ENCODE data around the gene STAT5A.
"Not testable (repeated sequence)": the region's sequence is repeated elsewhere in the genome, so short reads cannot be mapped to it uniquely, and the experiment has no call there.

The STAT5A gene

DNA sequence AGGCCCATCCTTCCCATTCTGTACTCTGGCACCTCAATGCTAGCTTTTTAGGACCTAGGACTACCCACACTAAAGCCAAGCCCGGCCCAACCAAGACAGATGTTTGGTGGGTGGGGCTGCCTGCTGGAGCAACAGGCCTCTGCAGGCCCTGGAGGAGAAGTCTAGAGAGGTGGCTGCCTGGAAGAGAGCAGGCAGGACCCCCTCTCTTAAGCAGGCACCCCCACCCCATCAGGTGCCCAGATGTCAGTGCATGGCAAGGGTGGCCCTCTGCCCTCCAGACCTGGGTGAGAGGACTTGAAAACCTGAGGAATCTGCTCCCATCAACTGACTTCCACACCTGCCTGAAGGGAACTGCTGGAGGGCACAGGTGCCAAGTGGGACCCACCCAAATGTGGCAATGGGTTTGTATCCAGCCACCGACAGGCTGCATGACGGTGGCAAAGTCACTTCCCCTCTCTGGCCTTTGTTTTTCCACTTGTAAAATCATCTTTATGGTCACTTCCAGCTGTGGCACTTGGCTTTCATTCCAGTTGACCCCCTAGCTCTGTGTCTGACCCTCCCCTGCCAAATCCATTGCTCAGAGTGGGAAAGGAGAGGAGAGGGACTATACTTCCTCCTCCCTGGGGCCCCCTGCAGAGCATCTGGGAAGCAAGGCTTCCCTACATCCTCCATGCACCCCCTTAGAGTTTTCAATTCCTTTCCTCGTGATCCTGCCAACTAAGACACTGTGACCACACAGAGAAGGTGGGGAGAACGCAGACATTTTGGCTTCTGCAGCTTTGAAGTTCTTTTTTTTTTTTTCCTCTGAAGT is 1.7 kb upstream of the STAT5A start:
- DNase-seq: no peak

DNA sequence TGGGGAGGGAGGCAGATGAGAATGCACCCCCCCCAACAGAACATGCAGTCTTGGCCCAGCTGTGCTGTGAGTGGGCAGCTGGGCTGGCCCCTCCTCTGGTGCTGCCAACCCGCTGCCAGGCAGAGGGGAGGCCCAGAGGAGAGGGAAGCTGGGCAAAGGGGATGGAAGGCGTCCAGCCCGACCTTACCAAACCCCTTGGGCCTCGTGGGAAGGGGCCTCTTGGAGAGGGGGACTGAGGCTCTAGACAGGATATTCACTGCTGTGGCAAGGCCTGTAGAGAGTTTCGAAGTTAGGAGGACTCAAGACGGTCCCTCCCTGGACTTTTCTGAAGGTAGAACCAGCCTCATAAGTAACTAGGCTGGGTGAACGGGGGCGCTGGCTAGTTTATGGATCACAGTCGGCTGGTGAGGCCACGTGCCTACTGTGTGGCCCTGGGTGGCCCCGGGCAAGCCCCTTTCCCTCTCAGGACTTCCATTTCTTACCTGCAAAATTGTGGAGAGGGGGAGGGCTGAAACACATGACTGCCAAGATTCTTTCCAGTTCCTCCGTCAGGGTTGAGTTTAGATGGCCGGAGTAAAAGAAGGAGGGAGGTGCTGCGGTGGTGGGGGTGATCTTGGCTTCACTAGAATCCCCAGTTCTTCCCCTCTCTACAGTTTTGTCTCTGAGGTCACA is 857 bp upstream of the STAT5A start:
- no peak for DNase-seq

DNA sequence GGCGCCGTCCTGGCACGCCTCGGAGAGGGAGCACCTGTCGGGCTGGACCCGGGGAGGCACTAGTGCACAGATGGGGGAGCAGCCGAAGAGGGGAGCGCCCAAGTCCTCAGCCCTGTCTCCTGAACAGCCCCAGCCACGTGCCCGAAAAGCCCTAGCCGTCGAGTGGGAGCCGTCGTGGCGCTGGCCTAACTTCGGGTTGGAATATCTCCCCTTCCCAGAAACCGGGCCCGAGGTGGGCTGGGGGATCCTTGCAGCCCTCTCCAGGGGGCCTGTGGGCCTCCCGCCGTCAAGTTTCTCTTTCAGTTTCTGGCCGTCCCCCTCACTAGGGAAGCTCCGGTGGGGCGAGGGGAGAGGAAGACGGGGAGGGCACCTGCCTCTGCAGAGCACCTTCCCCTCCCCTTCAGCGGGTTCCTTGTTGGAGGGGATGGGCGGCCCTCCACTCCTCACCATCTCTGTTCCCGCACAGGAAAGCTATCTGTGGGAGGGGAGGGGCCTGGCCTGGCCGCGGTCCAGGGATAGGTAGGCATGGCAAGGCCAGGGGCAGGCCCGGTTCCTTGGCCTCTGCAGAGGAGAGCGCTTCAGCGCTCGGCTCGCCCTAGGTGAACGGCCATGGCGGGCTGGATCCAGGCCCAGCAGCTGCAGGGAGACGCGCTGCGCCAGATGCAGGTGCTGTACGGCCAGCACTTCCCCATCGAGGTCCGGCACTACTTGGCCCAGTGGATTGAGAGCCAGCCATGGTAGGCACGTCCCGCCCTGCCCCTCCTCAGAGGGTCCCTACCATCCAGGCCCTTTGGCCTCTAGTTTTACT is 709 bp downstream of the STAT5A start:
- DNase-seq: no peak

DNA sequence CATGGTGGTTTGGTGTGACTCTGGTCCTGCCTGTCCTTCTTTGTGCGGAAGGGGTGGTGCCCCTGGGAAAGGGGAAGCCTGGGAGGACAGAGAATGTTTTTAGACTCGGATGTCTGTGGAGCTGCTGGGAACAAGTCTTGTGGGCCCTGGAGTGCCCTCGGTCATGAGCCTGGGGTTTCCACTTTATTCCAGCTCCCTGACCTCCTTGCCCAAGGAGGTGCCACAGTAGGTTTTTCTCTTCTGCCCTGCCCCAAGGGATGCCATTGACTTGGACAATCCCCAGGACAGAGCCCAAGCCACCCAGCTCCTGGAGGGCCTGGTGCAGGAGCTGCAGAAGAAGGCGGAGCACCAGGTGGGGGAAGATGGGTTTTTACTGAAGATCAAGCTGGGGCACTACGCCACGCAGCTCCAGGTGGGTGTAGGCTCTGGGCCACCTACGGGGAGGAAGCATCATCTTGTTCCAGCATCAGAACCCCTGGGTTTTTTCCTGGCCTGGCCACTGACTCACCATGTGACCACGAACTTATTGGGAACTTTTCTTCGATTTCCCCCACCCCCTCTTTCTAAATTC is 1.4 kb downstream of the STAT5A start:
- DNase-seq: no peak

DNA sequence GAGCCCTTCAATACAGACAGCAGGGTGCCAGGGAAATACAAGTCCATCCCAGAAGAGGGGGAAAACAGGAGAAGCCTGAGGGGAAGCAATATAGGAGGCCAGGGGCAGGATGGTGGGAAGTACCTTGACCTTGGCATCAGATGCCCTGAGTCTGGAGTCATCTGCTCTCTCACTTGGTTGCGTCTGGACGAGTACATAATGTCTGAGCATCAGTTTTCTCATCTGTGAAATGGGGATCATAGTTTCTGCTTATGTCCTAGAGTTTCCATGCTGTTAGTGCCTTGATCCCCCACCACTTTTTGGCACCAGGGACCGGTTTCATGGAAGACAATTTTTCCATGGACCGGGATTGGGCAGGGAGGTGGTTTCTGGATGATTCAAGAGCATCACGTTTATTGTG is 2.3 kb downstream of the STAT5A start:
- DNase-seq: no peak

DNA sequence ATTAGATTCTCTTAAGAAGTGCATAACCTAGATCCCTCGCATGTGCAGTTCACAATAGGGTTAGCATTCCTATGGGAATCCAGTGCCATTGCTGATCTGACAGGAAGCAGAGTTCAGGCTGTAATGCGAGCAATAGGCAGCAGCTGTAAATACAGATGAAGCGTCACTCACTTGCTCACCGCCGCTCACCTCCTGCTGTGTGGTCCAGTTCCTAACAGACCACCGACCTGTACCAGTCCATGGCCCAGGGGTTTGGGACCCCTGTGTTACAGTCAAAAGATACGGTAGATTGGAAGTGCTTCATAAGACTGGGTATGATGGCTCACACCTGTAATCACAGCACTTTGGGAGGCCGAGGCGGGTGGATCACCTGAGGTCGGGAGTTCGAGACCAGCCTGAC is 2.8 kb downstream of the STAT5A start:
- no peak for DNase-seq

DNA sequence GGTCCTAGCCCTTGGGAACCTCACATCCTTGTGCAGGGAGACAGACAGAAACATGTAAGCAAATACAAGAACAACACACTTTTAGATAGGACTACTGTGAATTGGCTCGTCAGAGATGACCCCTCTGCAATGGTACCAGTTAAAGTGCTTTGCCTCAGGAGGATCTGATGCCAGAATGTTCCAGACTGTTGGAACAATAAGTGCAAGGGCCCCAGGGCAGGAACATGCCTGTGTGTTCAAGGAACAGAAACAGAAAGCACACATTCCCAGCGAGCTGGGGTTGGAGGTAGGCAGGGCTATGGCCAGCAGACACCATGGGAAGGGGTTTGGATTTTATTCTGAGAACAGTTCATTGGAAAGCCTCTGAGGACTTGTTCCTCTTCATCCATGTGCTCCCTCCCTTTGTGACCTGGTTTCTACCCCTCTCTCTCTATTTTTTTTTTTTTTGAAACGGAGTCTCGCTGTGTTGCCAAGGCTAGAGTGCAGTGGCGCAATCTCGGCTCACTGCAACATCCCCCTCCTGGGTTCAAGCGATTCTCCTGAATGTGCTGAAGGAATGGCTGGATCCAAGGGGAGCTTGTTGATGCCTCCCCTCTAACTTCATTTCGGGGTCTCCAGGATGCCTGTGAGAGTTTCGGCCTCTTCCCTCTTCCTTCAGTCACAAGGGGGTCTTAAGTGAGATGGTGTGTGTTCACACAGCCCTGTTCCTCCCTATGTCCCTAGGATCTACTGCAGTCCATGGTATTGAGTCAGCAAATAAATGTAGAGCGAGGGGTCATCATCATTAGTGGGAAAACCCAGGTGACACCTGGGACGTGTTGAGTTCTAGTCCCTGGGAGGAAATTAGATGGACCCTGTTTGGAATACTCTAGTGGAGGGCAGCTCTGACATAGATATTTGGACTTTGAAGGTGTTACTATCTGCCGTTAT is 6.4 kb downstream of the STAT5A start:
- no peak for DNase-seq

DNA sequence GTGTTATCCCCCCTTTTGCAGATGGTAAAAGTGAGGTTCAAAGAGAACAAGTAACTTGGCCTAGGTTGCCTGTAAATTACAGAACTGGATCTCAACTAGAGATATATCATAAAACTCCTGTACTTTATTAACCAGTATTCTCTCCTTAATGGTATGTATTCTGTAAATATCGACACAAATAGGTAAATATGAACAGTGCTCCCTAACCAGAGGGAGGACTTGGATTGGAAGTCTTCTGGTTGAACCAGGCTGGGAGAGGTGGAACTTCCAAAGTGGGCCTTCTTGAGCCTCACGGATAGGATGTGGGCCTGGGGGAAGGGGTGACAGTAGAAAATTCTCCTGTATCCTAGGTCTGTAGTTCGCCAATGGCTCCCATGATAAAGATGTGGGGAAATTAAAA is 7.7 kb downstream of the STAT5A start:
- no peak for DNase-seq

DNA sequence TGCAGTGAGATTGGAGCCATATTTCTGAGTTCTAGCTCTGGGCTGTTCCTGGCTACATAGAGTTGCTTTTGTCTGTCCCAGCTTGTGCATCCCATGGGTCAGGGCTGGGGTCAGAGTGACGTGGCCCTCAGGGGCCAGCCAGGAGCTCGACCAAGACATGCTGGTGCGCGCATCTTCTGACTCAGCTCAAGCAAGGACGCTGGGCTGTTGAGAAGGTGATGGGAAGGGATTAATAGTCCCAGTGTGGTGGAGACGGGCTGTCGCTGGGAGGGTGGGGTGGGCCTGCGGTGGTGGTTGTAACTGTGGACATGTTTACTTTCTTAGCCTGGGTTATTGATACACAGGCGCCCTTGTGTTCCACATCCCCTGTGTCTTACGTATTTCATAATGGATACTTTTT is 9.5 kb downstream of the STAT5A start:
- not testable (repeated sequence) for DNase-seq

DNA sequence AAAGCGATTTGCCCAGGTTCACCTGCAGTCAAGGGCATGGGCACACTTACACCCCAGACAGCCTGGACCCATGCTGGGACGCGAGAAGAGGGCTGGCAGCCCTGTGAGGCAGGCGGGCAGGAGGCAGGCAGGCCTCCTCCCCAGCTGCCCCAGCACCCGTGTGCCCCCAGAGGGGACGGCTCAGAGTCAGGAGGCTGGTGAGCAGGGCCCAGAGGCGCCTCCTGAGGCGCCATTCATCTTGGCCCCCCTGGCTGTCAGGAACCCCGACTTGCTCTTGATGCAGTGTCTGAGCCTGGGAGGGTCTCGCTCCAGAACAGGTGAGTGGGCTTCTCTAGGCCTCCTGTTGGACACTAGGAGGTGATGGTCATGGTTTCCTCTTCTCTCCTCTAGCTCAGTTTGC is 11.1 kb downstream of the STAT5A start:
- not testable (repeated sequence) for DNase-seq

DNA sequence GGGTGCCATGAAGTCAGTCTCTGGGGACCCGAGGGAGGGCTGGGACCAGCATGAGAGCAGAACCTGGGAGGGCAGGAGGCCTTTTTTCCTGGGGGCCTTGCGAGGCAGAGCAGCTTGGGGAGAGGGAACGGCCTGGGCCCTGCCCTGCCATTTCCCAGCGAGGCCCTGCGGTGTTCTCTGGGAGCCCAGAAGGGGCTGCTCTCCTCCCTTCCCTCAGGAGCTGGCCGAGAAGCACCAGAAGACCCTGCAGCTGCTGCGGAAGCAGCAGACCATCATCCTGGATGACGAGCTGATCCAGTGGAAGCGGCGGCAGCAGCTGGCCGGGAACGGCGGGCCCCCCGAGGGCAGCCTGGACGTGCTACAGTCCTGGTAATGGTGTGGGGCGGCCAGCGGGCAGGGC is 11.6 kb downstream of the STAT5A start:
- DNase-seq: not testable (repeated sequence)

DNA sequence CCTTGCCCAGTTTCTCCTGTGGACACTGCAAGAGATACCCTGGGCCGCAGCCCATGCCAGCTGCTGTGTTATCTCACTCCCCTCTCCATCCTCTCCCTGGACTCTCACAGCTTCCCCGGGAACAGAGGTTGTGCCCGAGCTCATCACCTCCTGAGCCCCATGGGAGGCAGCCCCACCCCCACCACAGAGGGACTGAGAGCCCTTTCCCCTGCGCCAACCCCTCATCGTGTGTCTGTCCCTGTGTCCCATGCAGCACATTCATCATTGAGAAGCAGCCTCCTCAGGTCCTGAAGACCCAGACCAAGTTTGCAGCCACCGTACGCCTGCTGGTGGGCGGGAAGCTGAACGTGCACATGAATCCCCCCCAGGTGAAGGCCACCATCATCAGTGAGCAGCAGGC is 12.7 kb downstream of the STAT5A start:
- no peak for DNase-seq

DNA sequence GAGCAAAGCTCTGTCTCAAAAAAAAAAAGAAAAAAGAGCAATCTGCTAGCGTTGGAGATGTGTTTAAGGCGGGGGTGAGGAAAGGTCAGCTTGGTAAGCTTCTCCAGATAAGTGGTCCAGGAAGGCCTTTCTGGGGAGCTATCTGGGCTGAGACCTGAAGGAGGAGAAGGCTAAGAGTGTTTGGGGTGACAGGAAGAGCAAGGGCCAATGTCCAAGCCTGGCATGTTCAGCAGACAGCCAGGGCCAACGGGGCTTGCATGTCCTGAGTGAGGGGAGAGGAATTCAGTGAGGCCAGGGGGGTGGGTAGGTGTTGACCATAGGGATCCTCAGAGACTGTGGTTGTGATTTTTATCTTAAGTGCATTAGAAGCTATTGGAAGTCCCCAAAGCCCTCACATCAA is 15.4 kb downstream of the STAT5A start:
- DNase-seq: no peak

DNA sequence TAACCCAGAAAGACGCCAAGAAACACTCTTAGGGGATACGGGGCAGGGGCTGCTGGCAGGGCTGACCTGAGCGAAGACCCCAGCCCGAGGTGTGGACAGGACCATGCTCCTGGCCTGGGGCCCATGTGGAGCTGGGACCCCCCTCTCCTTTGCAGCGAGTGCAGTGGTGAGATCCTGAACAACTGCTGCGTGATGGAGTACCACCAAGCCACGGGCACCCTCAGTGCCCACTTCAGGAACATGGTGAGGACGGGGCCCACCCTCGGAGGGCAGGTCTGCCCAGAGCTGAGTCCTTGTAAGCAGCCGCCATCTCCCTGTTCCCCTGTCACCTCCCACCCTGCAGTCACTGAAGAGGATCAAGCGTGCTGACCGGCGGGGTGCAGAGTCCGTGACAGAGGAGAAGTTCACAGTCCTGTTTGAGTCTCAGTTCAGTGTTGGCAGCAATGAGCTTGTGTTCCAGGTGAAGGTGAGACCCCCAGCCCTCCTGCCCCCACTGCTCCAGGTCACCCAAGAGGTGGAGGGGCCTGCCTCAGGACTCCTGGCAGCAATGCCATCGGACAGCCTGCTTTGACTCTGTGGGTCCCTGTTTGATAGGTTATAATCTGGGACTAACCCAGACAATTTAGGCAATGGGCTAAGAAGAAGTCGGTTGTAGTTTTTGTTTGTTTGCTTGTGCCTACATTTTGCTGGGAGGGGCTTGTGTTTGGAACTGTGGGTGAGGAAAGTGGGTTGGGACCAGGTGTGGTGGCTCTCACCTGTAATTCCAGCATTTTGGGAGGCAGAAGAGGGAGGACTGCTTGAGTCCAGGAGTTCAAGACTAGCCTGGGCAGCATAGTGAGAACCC is 16.1 kb downstream of the STAT5A start:
- no peak for DNase-seq

DNA sequence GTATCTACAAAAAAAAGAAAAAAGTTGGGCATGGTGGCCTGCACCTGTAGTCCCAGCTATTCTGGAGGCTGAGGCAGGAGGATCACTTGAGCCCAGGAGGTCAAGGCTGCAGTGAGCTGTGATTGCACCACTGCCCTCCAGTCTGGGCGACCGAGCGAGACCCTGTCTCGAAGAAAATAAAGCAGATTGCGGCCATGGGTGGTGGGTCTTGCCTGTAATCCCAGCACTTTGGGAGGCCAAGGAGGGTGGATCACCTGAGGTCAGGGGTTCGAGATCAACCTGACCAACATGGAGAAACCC is 16.7 kb downstream of the STAT5A start:
- DNase-seq: not testable (repeated sequence)

DNA sequence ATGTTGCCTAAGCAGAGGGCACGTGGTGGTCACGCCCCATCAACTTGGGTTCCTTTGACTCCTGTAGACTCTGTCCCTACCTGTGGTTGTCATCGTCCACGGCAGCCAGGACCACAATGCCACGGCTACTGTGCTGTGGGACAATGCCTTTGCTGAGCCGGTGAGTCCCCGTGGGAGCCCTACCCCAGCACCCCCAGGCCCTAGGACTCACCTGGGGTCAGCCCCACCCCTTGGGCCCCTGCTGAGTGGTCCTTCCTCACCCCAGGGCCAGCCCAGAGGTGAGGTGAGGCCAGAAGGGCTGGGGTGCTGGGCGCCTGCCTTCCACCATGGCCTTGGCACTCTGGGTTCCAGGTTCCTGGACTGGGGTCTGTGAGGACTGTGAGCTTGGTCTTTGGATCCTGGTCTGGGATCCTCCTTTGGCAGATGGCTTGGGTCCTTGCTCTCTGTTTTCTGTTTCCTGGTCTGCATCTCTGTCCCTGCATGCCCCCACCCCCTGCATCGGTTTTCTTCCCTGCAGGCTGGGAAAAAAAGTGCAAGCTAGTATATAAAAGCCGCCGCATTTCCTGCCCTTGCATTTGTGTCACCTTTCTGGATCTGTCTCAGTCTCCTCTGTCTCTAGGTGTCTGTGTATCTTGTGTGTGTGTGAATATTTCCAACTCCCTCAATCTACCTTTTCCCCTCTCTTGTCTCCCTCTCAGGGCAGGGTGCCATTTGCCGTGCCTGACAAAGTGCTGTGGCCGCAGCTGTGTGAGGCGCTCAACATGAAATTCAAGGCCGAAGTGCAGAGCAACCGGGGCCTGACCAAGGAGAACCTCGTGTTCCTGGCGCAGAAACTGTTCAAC is 17.5 kb downstream of the STAT5A start:
- no peak for DNase-seq

DNA sequence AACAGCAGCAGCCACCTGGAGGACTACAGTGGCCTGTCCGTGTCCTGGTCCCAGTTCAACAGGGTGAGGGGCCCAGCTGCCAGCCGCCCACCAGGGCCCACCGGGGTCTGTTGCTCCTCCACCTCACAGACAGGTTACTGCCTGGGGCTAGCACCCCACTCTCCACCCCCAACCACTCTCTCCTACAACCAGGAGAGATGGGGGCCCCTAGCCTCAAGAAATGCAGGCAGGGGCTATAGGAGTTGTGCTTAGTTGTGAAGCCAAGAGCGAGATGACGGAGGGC is 18.0 kb downstream of the STAT5A start:
- no peak for DNase-seq

DNA sequence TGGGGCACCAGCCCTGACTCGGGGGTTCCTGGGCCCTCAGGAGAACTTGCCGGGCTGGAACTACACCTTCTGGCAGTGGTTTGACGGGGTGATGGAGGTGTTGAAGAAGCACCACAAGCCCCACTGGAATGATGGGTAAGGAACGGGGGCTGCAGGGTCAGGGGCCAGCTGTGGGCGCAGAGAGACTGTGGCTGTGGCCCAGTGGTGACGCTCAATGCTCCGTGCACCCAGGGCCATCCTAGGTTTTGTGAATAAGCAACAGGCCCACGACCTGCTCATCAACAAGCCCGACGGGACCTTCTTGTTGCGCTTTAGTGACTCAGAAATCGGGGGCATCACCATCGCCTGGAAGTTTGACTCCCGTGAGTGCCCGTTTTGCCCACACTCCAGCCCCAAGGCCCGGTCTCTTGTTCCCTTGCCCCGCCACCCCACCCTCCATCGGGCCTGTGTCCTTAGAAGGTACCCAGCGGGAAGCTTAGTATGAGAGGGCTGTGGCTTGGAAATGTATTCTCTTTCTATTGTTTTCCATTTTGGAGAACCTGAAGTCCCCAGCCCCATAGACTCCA is 19.1 kb downstream of the STAT5A start:
- no peak for DNase-seq

DNA sequence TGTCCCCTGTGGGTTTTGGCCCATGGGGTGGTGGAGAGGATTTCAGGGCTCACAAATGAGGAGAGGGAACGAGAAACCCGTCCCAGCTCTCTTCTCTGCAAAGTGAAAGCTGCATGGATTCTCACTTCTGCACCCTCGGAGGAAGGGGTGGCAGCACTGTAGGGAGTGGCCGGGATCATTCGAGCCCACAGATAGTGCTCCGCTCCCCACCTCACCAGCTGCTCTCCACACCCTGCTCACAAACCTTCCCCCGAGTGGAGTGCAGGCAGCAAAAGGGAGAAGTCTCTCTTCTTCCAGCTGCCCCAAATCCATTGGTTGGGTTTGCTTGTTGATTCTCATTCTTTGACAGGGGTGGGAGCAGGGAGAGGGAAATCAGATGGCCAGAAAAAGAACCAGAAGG is 20.1 kb downstream of the STAT5A start:
- no peak for DNase-seq

DNA sequence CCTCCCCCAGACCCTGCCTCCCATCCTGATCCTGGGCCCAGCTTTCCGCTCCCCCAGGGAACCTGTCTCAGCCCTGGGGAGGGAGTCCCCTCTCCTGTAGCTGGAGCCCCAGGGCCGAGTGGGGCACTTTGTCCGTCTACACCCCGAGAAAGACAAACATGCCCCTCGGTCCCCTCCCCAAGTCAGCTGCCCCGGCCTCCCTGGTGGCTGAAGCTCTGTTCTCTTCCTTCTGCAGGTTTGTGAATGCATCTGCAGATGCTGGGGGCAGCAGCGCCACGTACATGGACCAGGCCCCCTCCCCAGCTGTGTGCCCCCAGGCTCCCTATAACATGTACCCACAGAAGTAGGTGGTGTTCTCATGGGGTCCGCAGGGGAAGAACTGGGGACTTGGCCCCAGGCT is 20.8 kb downstream of the STAT5A start:
- no peak for DNase-seq

Data from NCI-H345 (cell line).